Peyer's patch (tissue), 4 donors: ENCODE measurements around the gene CDX1.

Experiments used
- CTCF ChIP-seq, 6 experiments: fragments of 450-650 bp in 4 of 6; fragments of 200-600 bp in 2 of 6; sonication (generic) in 1 of 6; IDR thresholded peaks; one replicate each; pipeline ENCODE4 v1.5.1; 2017 to 2019; ENCODE audit warnings: antibody characterized with exemption in 6 of 6, mild to moderate bottlenecking in 3 of 6, moderate library complexity in 1 of 6
- POLR2A ChIP-seq, 2 donors: fragments of 450-650 bp; IDR thresholded peaks; one replicate each; pipeline ENCODE4 v1.5.1; 2017; ENCODE audit warnings: antibody characterized with exemption in 2 of 2, mild to moderate bottlenecking in 2 of 2, moderate library complexity in 2 of 2

- TF ChIP-seq CTCF (IDR thresholded peaks at IDR 0.05) (no peak), POLR2A (IDR thresholded peaks at IDR 0.05) (no peak)
Measured at GRCh38 chr5:150174285-150174684, 7.7 kb downstream of the CDX1 start.
